ENCODE results near the gene INSRR.
A peak's percentile ranks its signal among the peaks of the same experiment; 100 is the strongest.

The INSRR gene

DNA sequence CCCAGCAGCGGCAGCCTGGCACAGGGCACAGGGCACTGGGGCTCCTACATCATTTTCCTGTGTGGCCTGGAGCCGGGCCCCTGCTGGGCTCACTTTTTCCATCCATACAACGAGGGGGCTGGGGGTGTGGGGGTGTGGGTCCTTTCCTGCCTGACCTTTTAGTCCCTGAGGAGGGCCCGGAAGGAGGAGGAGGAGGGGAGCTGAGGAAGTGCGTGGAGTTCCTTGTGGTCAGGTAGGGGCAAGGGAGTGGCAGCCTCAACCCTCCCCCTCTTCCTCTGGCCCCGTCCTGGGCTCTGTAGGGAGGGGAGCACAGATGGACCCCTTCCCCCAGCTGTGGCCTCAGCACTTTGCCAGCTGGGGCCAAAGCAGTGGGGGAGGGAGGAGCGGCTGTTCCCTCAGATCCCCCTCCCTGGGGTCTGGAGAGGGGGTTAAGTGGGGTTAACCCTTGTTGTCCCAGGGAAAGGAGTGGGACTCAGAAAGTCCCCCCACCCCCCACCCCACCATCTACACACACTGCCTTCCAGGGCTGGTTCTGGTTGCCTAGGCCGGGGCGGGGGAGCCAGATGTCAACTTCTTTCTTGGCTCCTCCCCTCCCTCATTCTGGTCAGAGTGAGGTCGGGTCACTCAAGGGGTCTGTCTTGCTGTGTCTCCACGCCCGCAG lies 7.5 kb upstream of the INSRR start:
- Mint-ChIP-seq H3K9me3 (no peaks in the 10 kb centered on the region), H3K27me3 (peaks cover 35% of the 10 kb centered on the region), H3K36me3 (ENCODE audit: low read depth) (no peaks in the 10 kb centered on the region), H3K4me1 (ENCODE audit: low read depth) (peaks cover 67% of the 10 kb centered on the region), H3K27ac (peak overlapping the region; percentile 85), H3K4me3 (peak overlapping the region; percentile 51)

DNA sequence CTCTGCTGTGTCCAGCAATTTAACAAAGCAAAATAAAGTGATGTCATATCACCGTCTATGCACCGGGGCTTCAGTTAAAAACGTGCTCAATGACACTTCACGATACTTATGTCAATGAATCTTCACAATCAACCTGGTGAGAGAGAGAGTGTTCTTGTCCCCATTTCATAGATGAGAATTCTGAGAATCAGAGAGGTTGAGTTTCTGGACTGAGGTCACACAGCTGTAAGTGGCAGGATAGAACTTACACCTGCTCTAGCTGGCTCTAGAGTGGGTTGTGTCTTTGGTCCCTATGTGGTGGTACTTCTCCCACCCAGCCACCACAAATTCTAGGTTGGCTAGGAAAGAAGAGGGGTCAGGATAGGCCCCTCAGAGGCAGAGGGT lies 6.9 kb upstream of the INSRR start:
- Mint-ChIP-seq H3K4me1 (ENCODE audit: low read depth) (peaks cover 64% of the 10 kb centered on the region), H3K9me3 (no peaks in the 10 kb centered on the region), H3K36me3 (ENCODE audit: low read depth) (no peaks in the 10 kb centered on the region), H3K27ac (peak overlapping the region; percentile 85), H3K4me3 (peak overlapping the region; percentile 51), H3K27me3 (peaks cover 38% of the 10 kb centered on the region)

DNA sequence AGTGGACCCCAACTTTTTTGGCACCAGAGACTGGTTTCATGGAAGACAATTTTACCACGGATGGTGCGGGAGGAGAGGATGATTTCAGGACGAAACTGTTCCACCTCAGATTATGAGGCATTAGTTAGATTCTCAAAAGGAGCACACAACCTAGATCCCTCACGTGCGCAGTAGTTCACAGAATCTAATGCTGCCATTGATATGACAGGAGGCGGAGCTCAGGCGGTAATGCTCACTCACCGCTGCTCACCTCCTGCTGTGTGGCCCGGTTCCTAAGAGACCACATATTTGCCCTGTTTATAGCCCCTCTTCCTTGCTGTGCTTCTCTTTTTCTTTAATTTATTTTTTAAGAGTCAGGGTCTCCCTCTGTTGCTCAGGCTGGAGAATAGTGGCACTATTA lies 6.3 kb upstream of the INSRR start:
- H3K4me1 Mint-ChIP-seq (ENCODE audit: low read depth), result peaks cover 61% of the 10 kb centered on the region
- peaks cover 41% of the 10 kb centered on the region for H3K27me3 Mint-ChIP-seq
- H3K36me3 Mint-ChIP-seq (ENCODE audit: low read depth), result no peaks in the 10 kb centered on the region
- no peaks in the 10 kb centered on the region for H3K9me3 Mint-ChIP-seq
- no peak overlapping the region for H3K27ac Mint-ChIP-seq
- no peak overlapping the region for H3K4me3 Mint-ChIP-seq

DNA sequence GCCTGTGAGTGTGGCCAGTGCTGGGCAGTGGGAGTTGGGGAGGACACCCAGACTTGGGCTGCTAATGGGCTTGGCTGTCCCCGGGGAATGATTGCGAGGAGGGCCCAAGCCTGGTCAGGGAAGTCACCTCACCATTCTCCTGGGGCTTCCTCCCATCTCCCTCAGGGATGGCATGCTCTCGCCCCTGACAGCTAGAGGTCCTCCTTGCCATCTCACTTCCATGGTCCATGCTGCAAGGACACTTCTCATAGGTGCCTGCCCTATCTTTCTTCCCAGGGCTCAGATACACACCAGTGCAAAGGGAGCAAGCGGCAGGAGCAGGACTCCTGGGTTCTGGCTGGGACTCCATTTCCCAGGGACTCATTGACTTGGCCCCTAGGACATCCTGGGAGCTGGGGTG lies 5.9 kb upstream of the INSRR start:
- peaks cover 63% of the 10 kb centered on the region for H3K4me1 Mint-ChIP-seq (ENCODE audit: low read depth)
- H3K9me3 Mint-ChIP-seq, result no peaks in the 10 kb centered on the region
- no peaks in the 10 kb centered on the region for H3K36me3 Mint-ChIP-seq (ENCODE audit: low read depth)
- H3K27me3 Mint-ChIP-seq, result peaks cover 44% of the 10 kb centered on the region
- no peak overlapping the region for H3K4me3 Mint-ChIP-seq
- no peak overlapping the region for H3K27ac Mint-ChIP-seq

DNA sequence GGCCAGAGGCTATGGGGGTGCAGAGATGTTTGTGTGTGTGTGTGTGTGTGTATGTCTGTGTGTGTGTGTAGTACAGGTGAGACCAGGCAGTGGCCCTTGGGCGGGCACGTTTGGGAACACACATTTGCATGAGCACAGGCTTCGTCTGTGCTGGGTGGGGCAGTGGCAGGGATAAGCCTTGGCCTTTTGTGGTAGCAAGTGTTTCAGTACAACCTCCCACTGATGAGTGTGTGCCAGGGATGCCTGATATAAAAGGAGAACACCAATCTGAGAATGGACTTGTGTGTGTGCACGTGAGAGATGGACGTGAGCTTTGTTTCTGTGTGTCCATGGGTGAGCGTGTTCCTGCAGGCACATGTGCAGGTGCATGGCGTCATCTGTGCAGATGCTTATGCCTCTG lies 4.7 kb upstream of the INSRR start:
- peak overlapping the region; percentile 63 for H3K4me3 Mint-ChIP-seq
- peaks cover 70% of the 10 kb centered on the region for H3K4me1 Mint-ChIP-seq (ENCODE audit: low read depth)
- H3K27me3 Mint-ChIP-seq, result peaks cover 51% of the 10 kb centered on the region
- H3K36me3 Mint-ChIP-seq (ENCODE audit: low read depth), result no peaks in the 10 kb centered on the region
- no peaks in the 10 kb centered on the region for H3K9me3 Mint-ChIP-seq
- H3K27ac Mint-ChIP-seq, result peak overlapping the region; percentile 76

DNA sequence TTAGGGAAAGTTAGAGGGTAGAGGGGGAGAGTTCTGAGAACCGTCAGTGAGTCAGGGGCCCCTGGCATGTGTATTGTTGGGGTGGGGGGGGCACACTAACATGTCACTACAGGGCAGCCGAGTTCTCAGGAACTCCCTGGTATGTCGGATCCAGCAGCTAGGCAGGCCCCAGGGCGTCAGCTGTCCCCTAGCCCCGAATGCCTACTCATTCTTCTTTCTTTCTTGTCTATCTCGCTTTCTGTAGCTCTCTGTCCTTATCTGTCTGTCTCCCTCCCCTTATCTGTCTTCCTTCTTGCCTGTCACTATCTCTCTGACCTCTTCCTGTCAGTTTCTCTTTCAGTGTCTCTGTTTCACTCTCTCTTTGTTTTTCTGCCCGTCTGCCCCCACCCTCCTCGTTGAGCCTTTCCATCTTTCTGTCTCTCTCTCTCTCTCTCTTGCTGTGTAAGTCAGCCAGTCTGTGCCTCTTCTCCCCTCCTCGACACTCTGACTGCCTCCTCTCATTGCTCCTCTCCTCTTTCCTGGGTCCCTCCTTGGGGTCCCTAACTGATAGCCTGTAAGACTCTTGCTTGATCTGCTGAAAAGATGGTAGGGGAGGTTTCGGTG lies 4.2 kb upstream of the INSRR start:
- H3K27me3 Mint-ChIP-seq, result peaks cover 57% of the 10 kb centered on the region
- peak overlapping the region; percentile 76 for H3K27ac Mint-ChIP-seq
- no peaks in the 10 kb centered on the region for H3K9me3 Mint-ChIP-seq
- H3K4me3 Mint-ChIP-seq, result peak overlapping the region; percentile 63
- no peaks in the 10 kb centered on the region for H3K36me3 Mint-ChIP-seq (ENCODE audit: low read depth)
- peaks cover 73% of the 10 kb centered on the region for H3K4me1 Mint-ChIP-seq (ENCODE audit: low read depth)

DNA sequence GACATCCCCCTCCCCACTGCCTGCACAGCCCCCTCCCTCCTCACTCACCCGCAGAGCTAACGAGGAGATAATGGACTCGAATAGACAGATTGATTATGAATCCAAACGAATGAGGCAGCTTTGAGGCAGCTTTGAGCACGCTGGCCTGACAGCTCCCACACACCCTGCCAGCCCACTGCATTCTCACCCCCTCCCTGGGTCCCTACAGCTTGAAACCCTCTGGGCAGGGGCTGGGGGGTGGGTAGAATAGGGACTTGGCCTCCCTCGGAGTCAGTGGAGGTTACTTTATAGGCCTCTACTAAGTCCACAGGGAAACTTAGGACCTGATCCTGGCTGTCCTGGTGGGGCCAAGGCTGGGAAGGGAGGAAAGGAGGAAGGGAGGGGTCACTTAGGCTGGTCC lies 3.7 kb upstream of the INSRR start:
- peak overlapping the region; percentile 63 for H3K4me3 Mint-ChIP-seq
- H3K4me1 Mint-ChIP-seq (ENCODE audit: low read depth), result peaks cover 73% of the 10 kb centered on the region
- peak overlapping the region; percentile 76 for H3K27ac Mint-ChIP-seq
- no peaks in the 10 kb centered on the region for H3K36me3 Mint-ChIP-seq (ENCODE audit: low read depth)
- H3K27me3 Mint-ChIP-seq, result peaks cover 62% of the 10 kb centered on the region
- no peaks in the 10 kb centered on the region for H3K9me3 Mint-ChIP-seq

DNA sequence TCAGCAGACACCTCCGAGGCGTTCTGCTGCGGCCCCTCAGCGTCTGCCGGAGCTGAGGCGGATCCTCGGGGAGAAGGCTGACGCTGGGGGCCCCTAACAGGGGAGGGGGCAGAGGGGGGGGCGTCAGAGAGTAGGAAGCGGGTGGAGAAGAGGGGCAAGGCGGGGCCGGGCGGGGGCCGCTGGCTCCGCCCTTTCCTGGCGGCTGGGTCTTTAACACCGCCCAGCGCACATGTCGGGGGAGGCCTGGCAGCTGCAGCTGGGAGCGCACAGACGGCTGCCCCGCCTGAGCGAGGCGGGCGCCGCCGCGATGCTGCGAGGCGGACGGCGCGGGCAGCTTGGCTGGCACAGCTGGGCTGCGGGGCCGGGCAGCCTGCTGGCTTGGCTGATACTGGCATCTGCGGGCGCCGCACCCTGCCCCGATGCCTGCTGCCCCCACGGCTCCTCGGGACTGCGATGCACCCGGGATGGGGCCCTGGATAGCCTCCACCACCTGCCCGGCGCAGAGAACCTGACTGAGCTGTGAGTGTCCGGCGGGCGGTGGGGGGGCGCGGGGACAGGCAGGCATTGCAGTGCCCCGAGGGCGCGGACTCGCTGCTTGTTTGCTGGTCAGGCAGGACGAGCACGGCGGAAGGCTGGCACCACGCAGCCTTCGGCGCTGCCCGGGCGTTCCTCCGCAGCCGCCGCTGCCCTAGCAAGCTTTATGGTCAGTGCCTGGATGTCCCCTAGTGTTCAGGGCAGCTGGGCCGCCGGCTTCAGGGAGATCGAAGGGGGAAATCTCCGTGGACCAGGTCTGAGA lies 1.9 kb upstream of the INSRR start, which contains the start of gene NTRK1:
Gene NTRK1 (plus strand): TSS at position 238 of the 796 bp plus-strand sequence. CDS start 70 bp downstream, at position 308.
- no peaks in the 10 kb centered on the region for H3K36me3 Mint-ChIP-seq (ENCODE audit: low read depth)
- peaks cover 64% of the 10 kb centered on the region for H3K27me3 Mint-ChIP-seq
- H3K4me1 Mint-ChIP-seq (ENCODE audit: low read depth), result peaks cover 57% of the 10 kb centered on the region
- no peaks in the 10 kb centered on the region for H3K9me3 Mint-ChIP-seq
- H3K4me3 Mint-ChIP-seq, result peak within 1 kb of the TSS; percentile 80
- H3K27ac Mint-ChIP-seq, result no peak within 1 kb of the TSS

DNA sequence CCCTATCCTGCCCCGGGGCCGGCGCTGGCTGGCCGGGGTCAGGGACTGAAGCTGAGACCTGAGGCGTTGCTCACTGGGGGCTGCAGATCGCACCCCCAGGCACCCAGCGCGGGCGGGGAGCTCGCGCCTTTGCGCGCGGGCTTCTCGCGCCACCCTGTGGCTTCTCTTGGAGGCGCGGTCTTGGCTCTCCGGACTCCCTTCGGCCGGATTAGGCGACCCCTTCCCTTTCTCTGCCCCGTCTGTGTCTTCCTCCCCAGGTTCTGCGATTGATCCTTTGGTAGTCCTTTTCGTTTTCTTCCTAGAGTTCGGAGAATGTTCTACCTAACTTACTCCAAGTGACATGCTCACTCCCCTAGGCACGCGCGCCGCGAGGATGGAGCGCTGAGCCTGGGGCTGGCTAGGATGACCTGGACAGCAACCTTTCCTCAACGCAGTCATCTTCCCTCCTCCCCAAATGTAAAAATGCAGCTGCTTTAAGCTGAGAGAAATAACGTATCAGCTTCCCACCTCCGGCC lies 1.3 kb upstream of the INSRR start:
- Mint-ChIP-seq H3K9me3 (no peaks in the 10 kb centered on the region), H3K4me3 (peak overlapping the region; percentile 80), H3K36me3 (ENCODE audit: low read depth) (no peaks in the 10 kb centered on the region), H3K27me3 (peaks cover 57% of the 10 kb centered on the region), H3K27ac (no peak overlapping the region), H3K4me1 (ENCODE audit: low read depth) (peaks cover 50% of the 10 kb centered on the region)

DNA sequence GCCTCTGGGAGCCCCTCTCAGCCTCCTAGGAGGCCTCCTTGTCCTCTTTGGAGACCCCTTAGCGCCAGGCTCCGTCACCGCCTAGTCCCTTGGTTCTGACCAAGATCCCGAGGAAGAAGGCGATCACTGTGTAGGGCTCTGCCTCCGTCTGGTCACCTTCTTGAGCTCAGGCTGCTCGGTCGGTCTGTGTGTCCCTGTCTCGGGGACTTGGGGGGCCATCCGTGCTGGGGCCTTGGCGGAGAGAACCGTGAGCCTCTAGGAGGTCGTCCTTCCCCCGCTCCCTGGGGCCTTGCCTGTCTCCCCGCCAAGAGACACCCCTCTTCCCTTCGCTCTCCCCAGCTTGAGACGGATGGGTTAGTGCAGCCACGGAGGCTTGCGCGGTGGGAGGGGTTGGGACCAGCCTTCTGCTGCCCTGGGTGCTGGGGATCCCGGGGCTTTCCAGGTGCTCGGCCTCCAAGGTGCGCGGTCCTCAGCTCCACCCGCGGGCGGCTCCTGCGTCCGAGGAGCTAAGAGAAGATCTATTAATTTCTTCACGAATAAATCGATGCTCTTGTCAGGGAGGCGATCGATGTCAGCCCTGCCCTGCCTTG lies 701 bp upstream of the INSRR start:
- Mint-ChIP-seq H3K4me3 (peak overlapping the region; percentile 80), H3K9me3 (no peaks in the 10 kb centered on the region), H3K4me1 (ENCODE audit: low read depth) (peaks cover 45% of the 10 kb centered on the region), H3K27me3 (peaks cover 55% of the 10 kb centered on the region), H3K27ac (no peak overlapping the region), H3K36me3 (ENCODE audit: low read depth) (no peaks in the 10 kb centered on the region)

DNA sequence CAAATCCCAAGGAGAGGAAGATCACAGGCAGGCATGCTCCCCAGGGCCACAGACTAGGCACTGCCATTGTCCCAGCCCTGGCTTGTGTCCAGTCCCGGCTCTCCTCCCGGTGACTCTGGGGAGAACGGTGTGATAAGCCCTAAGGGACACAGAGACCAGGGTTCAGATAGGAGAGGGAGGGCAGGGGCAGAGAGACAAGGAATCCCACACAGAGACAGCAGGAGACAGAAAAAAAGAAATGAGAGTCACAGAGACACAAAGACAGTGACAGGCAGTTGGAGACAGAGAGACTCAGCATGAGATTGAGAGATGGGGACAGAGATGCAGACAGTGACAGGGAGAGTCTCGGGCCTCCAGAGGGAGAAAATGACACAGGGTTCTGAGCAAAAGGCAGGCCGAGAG lies 361 bp downstream of the INSRR start:
- Mint-ChIP-seq H3K27ac (no peak overlapping the region), H3K9me3 (no peaks in the 10 kb centered on the region), H3K4me3 (peak overlapping the region; percentile 39), H3K4me1 (ENCODE audit: low read depth) (peaks cover 37% of the 10 kb centered on the region), H3K36me3 (ENCODE audit: low read depth) (no peaks in the 10 kb centered on the region), H3K27me3 (peaks cover 46% of the 10 kb centered on the region)

DNA sequence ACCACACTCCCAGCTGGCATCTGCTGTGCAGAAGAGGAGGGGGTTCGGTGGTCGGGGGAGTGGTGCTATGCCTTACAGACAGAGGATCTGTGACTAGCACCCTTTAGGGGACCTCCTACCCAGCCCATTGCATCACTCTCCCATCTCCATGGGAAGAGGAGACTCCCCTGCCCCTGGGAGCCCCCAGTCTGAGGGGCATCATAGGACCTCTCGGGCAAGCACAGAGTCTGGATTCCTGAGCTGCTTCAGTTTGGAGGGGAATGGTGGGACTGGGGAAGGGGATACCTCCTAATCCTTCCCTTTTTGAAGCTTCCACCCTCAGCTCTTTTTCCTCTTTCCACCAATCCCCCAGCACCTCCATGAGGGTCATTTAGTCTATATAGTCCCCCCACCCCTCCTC lies 1.4 kb downstream of the INSRR start:
- Mint-ChIP-seq H3K4me3 (no peak overlapping the region), H3K9me3 (no peaks in the 10 kb centered on the region), H3K36me3 (ENCODE audit: low read depth) (no peaks in the 10 kb centered on the region), H3K4me1 (ENCODE audit: low read depth) (peaks cover 27% of the 10 kb centered on the region), H3K27me3 (peaks cover 40% of the 10 kb centered on the region), H3K27ac (no peak overlapping the region)

DNA sequence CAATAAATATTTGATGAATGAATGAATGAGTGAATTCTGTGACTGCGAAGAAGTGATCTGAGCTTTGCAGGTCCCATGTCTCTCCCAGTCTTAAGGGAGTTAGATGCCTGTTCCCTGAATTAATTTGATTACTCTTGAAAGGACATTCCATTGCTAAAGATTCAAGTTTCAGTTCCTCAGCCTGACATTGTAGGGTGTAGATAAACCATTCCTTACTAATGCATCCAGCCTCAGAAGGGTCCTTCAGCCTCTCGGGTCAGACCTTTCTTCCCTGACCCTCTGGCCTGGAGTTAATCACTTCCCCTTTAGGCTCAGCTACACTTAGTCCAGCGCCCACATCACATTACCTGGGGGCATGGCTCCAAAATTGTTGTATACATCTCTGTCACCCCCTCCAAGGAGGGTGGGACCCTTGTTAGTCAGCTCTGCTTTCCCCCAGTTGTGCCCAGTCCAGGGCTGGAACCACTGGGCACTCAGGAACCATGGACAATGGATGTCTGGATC lies 2.6 kb downstream of the INSRR start:
- H3K4me1 Mint-ChIP-seq (ENCODE audit: low read depth), result peaks cover 18% of the 10 kb centered on the region
- peaks cover 31% of the 10 kb centered on the region for H3K27me3 Mint-ChIP-seq
- no peak overlapping the region for H3K4me3 Mint-ChIP-seq
- H3K36me3 Mint-ChIP-seq (ENCODE audit: low read depth), result no peaks in the 10 kb centered on the region
- no peaks in the 10 kb centered on the region for H3K9me3 Mint-ChIP-seq
- H3K27ac Mint-ChIP-seq, result no peak overlapping the region

DNA sequence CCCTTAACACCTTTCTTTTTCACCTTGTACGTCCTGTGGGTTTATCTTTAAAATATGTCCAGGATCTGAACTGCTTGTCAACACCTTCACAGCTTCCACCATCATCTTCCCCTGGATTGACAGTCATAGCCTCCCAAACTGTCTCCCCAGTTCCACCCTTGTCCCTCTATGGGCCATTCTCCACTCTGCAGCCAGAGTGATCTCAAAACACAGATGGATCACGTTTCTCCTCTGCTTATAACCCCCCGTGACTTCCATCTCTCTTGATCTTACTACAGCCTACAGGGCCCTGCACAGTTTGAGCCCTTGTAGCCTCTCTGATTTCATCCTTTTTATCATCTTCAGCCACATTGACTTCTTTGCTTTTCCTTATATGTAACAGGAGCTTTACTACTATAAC lies 4.3 kb downstream of the INSRR start:
- Mint-ChIP-seq H3K4me3 (no peak overlapping the region), H3K9me3 (no peaks in the 10 kb centered on the region), H3K27me3 (peaks cover 20% of the 10 kb centered on the region), H3K4me1 (ENCODE audit: low read depth) (peaks cover 8% of the 10 kb centered on the region), H3K27ac (no peak overlapping the region), H3K36me3 (ENCODE audit: low read depth) (no peaks in the 10 kb centered on the region)

DNA sequence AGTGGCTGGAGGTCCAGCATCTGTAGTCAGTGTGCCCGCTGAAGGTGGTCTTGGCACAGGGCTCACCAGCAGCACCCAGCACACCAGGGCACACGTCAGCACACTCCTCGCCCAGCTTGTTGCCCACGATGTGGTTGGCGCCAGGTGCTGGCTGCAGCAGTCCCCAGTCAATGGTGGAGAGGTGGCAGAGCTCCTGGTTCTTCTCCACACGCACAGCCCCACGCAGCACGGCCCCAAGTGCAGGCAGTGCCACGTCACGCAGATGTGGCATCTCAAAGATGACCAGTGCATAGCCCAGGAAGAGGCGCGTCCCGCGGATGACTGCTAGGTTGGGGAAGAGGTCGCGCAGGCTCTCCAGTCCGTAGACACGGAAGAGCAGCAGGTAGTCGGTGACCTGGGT lies 5.2 kb downstream of the INSRR start:
- H3K4me3 Mint-ChIP-seq, result no peak overlapping the region
- H3K27me3 Mint-ChIP-seq, result peaks cover 21% of the 10 kb centered on the region
- H3K4me1 Mint-ChIP-seq (ENCODE audit: low read depth), result peaks cover 9% of the 10 kb centered on the region
- H3K27ac Mint-ChIP-seq, result no peak overlapping the region
- H3K9me3 Mint-ChIP-seq, result no peaks in the 10 kb centered on the region
- H3K36me3 Mint-ChIP-seq (ENCODE audit: low read depth), result no peaks in the 10 kb centered on the region
